H1 (cell line): Measurements from ENCODE around the gene TSSK6. TPM values are rescaled to one million over a fixed set of nuclear protein-coding genes. Genes with fewer than 3 reads are reported as not detected.

Experiments used
- BACH1 ChIP-seq: IDR thresholded peaks from 2 replicates; pipeline ENCODE4 v1.6.1; 2012; ENCODE audit warnings: low read length, improper control_type of control experiment
- CHD2 ChIP-seq: IDR thresholded peaks from 2 replicates; pipeline ENCODE4 v1.6.1; 2012; ENCODE audit warnings: low read length, improper control_type of control experiment
- GABPA ChIP-seq: IDR thresholded peaks from 2 replicates; pipeline ENCODE4 v1.6.1; 2011; ENCODE audit warnings: mild to moderate bottlenecking, low read length, moderate library complexity, borderline replicate concordance; ENCODE audit not compliant: insufficient read depth
- HDAC6 ChIP-seq: IDR thresholded peaks from one replicate; pipeline ENCODE4 v1.7.1; 2012; ENCODE audit warnings: low read depth, mild to moderate bottlenecking, inconsistent platforms, low read length, moderate library complexity
- TCF12 ChIP-seq: IDR thresholded peaks from 2 replicates; pipeline ENCODE4 v1.6.1; 2011; ENCODE audit warnings: low read depth, mild to moderate bottlenecking, low read length
- polyA plus RNA-seq, 7 experiments: library from polyadenylated mRNA; depleted of rRNA in 3 of 7; stranded (reverse) in 5 of 7; unstranded in 2 of 7; fragments of >200 nt in 5 of 7; fragments of 200-250 nt in 2 of 7; gene quantifications; 1 replicate in 5 of 7; 2 replicates in 1 of 7; 4 replicates in 1 of 7; pipeline versions ENCODE4 v1.2.1 to v1.2.3, GENCODE V29; 2011 to 2013; ENCODE audit warnings: missing spikeins in 2 of 7, mixed read lengths in 2 of 7
- total RNA-seq: library from RNA; stranded (reverse); fragmentation: NEBNext Ultra II Directional; extraction: Animal tissue kit (Norgen Biotek cat#: 25700); gene quantifications from 2 replicates; pipeline ENCODE4 v1.2.1, GENCODE V29; 2021

TSSK6 gene
- total and polyA plus RNA-seq, 2 of the 8 experiments (the other 6 are each of a cell fraction or from before 2014, with no cell fraction given), result 3.6 to 7.8 TPM

- TF ChIP-seq GABPA (no peak), HDAC6 (no peak), BACH1 (no peak), TCF12 (no peak), CHD2 (no peak)
These were observed 38.3 kb upstream of the TSSK6 start (continued) for GRCh38 chr19:19553670-19554069.
